NCI-H1694 treated with DMSO at 0.1 percent for 48 hours (cell line): ENCODE results near the gene MMP27.

Source experiments
- DNase-seq: peaks from one replicate; lab custom pipeline; 2025; lab: John Stamatoyannopoulos, UW

Gene MMP27

DNA sequence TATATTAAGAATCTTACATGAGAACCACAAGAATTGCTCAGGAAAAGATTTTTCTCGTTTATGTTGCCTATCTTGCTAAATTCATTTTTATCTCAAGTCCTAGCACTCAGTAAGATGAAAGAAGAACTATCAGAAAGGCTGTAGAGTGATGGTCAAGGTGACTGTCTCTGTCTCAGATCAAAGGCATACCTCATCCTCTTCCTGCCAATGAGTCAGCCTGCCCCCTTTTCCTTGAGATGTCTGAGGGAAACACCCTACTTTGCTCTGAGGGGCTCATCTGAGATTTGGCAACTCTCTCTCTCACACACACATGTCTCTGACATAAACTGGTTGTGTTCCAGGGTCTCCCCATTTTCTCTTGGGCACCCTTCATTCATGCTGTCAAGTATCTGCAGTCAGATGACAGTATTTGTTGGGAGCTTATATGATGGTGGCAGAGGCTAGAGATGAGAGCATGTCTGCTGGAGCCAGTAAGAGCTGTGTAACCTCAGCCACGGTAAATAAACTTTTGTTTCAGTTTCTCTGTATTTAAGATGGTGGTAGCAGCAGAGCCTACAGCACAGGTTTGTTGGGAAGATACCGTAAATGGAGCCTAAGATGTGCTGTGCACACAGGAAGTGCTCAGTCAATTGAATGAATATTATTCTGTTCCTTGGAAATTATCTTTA, 1.6 kb downstream of the MMP27 start:
- no peak for DNase-seq

DNA sequence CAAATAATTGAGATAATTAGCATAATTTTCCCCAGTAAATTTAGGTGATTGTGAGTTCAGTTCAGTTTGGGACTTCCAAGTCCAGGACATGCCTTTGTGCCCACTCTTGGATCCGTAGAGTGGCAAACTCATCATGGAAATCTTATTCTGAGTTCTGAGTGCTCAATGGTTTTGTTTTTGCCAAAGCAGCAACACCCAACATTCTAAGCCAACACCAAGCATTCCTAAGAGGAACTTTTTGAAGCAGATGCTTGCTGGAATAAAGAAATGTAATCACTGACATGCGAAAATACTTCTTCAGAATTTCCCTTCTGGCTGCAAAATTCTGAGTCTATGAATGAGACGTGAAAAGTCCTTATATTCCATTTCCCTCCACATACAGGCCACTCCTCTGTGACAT, 10.4 kb downstream of the MMP27 start:
- no peak for DNase-seq

DNA sequence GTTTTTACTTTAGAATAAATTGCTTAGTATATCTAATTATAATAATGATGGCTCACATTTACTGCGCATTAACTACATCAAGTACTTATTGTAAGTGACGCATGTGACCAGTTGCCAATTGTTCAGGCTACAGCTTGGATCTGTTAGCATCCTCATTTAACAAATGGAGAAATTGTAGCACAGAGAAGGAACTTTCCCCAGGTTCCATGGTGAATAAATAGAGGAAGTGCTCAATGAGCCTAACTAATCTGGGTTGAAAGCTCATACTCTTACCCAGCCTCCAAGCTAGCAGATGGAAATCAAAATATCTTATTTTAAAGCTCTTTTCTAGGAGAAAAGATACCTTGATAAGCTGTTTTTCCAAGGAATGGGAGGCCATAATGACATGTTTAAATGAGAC, 19.8 kb downstream of the MMP27 start:
- DNase-seq: no peak

DNA sequence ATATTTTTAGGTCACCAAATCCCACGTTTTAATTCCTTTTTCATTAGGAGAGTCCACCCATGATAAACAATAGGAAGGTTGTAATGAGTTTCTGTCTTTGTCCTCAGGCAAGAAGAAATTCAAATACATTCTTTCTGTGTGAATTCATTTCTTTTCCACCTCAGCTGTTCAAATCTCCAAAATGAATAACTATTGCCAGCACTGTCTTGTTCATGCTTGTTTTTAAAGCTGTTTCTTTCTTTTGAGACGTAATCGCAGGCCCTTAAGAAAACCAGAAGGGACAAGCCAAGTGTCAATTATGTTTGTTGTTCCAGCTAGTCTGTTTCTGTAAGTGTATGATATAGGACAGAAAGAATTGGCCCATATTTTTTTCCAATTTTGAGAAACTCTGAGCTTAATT, 20.2 kb downstream of the MMP27 start:
- no peak for DNase-seq

DNA sequence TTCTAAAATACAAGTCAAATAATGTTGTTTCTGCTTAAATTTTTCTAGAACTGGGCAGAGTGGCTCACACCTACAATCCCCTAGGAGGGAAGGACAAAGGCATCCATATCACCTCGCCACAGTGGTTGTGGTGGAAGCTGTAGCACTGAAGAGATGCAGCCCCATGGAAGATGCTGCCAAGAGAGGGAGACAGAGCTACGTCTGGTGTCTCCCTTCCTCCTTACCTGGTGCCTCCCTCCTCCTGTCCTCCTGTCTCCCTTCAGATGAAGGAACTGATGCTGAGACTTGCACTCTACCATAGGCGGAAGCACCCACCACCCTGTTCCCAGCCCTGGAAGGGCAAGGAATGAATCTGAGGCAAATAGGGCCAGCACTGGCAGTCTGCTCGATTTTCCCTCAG, 22.3 kb downstream of the MMP27 start:
- DNase-seq: no peak

DNA sequence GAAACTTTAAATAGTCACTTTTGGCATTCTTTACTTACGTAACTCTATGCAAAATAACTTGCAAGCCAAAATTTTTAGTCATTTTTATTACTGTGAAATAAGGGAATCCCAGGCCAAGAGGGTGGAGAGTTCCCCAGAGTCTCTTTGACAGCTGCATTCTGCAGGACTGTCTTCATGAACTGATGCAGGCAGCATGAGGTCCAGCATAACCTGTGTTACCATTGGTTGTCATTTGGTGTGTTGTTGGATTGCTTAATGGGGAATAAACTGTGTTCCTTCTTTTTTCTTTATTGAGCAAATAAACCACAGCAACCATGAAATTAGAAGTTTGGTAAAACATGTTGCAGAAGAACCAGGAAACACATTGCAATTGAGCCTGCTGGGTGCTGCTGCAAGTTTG, 24.6 kb downstream of the MMP27 start:
- DNase-seq: no peak

DNA sequence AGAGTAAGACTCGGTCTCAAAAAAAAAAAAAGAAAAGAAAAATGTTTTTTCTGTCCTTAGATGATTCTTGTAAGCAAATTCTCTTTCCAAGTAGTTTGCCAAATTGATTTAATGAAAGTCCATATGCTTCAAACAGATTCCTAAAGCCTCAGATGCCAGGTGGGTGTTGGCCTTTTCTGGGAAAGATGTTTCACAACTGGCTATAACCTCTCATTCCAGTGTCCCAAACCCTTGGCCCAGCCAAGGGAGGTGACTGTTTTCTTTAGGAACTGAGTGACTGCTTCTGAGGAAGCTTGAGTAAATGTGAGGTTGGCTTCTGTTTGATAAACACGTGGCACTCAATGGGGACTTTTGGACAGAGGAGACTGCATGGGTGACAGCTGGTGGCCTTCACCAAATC, 27.5 kb downstream of the MMP27 start:
- no peak for DNase-seq

DNA sequence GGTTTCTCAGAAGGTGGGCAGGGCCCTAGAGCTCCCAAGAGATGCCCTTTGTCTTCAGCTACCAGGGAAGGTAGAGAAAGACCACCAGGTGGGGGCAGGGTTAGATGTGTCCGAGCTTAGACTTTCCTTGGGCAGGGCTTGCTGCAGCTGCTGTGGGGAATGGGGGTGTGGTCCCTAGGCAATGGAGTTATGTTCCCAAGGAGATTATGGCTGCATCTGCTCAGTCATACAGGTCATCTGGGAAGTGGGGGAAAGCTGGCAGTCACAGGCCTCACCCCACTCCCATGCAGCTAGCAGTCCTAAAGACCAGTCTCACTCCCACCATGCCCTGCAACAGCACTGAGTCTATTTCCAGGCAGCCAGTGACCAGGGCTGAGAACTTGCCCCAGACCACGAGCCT, 29.5 kb downstream of the MMP27 start:
- DNase-seq: no peak

DNA sequence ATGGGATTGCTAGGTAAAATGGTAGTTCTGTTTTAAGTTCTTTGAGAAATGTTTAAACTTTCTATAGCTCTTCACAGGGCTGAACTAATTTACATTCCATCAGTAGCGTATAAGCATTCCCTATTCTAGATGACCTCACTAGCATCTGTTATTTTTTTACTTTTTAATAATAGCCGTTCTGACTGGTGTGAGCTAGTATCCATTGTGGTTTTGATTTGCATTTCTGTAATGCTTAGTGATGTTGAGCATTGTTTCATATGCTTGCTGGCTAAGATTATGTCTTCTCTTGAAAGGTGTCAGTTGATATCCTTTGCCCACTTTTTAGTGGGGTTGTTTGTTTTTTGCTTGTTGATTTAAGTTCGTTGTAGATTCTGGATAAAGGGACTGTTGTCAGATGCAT, 35.9 kb downstream of the MMP27 start:
- no peak for DNase-seq

DNA sequence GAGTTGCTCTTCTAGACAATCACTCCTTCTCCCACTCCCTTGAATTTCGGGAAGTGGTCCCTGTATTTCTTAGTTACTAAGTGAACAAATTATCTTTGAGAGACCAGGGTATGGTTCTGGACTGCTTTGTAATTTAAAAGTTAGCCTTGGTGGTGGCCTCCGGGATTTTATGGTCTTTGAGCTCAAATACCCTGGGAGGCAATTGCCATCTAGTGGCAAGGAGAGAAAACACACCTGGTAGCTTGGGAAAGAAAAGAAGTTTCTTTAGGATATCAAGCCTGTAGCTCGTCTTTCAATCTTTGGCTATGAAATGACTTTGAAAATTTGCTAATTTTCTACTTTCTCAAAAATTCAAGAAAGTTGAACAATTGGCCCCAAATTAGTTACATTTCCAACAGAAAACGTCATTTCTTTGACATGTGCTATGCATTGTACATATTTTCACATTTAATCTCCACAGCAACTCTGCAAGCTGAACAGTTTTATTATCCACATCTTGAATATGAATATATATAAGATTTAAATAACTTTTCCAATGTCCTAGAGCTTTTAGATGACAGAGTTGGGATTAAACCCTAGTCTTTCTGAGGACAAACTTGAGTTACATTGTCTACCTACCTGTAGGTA, 39.1 kb downstream of the MMP27 start:
- DNase-seq: no peak

DNA sequence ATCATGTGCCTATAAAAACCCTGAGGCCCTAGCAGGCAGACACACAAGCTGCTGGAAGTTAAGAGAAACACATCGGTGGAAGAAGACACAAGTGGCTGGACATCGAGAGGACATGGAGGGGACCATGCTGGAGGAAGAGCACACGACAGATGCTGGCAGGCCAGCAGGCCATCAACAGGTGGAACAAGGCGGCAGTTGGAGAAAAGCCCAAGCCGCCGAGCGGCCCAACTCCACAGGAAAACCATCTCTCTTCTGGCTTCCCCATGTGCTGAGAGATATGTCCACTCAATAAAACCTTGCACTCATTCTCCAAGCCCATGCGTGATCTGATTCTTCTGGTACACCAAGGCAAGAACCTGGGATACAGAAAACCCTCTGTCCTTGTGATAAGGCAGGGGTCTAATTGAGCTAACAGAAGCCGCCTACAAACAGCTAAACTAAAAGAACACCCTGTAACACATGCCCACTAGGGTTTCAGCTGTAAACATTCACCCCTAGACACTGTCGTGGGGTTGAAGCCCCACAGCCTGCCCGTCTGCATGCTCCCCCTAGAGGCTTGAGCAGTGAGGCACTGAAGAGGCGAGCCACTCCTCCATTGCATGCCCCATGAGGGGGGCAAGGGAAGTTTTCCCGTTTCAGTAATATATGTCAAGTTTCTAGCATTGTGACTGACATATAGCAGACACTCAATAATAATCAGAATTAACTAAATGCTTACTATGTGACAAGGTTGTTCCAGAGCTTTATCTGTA, 41.4 kb downstream of the MMP27 start:
- no peak for DNase-seq

DNA sequence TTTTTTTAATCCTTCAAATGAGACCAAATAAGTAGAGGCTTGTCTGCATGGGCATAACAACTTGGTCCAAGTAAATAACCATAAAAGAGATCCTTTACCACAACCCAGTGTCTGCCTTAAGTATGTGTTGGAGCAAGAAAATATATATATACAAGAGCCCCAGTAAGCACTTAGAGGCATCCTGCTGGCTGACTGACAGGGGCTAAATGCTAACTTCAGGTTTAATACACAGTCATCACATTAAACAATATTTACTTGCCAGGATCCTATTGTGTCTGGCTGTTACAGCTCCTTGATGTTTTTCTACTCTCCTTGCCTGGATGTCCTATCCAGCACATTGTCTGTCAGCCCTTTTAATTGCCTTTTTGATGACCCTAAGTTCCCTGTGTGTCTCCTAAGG, 43.0 kb downstream of the MMP27 start:
- DNase-seq: no peak

DNA sequence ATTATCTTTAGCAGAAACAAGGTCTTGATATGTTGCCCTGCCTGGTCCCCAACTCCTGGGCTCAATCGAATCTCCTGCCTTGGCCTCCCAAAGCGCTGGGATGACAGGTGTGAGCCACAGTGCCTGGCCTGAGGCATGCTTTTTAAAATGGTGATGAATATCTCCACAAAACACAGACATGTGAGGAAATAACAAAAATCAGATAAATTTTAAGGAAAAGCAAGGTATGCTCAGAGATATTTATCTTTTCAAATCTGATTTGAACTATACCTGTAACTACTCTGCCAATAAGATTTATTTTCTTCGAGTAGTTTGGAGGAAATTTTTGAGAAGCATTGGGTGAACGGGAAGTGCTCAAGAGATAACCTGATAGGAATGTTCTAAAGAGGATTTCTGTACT, 44.5 kb downstream of the MMP27 start:
- no peak for DNase-seq

DNA sequence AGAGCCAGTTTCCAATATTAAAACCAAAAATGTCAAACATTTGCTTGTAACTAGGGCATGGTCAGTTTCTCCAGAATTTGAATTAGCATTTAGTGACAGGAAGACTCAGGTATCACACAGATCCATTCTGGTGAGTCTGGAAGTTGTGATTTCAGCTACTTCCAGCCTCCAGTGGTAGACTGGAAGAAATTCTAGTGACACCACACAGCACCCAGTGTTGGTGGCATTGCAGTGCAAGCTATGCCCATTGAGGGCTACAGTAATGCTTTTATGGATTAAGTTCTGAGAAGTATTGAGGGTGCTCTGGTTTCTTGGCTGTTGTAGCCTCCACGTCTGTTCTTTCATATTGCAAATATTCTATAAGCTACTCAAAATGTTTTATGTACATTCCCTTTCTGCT, 49.0 kb downstream of the MMP27 start:
- no peak for DNase-seq

DNA sequence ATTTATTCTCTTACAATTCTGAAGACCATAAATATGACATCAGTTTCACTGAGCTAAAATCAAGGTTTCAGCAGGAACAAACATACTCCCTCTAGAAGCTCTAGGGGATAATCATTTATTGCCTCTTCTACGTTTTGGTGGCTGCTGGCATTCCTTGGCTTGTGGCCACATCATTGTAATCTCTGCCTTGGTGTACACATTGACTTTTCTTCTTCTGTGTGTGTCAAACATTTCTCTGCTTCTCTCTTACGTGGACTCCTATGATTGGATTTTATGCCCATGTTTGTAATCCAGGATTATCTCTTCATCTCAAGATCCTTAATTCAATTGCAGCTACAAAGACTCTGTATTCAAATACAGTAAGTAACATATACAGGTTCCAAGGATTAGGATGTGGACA, 50.0 kb downstream of the MMP27 start:
- no peak for DNase-seq

DNA sequence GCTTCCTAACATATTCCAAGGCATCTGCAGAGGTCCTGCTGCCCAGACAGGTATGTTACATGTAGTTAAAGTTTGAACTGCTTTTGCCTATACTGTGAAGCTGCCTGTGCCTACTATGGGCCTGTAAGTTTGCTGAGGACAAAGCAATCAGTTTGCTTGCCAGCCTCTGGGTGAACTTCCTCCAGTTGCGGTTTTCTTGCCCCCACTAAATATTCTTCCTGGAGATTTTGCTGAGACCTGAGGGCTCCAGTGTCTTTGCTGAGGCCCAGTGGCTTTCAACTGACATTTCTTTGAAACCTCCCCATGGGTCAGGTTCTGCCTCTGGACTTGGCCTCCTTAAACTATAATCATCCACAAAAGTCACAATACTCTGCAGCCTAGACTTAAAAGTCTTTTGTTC, 50.8 kb downstream of the MMP27 start:
- DNase-seq: no peak

DNA sequence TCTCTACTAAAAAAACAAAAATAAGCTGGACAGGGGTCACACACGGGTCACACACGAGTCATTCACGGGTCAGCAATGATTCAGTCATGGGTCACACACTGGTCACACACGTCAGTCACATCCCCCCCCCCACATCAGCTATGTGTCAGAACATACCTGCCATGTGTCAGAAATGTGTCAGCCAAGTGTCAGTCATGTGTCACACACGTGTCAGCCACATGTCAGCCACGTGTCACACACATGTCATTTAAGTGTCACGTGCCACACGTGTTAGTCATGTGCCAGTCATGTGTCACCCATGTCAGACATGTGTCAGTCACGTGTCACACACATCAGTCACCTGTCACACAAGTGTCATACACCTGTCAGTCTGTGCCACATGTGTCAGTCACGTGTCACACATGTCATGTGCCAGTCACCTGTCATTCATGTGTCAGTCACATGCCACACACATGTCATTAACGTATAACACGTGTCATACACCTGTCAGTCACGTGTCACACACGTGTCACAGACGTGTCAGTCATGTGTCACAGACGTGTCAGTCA, 51.8 kb downstream of the MMP27 start:
- no peak for DNase-seq

DNA sequence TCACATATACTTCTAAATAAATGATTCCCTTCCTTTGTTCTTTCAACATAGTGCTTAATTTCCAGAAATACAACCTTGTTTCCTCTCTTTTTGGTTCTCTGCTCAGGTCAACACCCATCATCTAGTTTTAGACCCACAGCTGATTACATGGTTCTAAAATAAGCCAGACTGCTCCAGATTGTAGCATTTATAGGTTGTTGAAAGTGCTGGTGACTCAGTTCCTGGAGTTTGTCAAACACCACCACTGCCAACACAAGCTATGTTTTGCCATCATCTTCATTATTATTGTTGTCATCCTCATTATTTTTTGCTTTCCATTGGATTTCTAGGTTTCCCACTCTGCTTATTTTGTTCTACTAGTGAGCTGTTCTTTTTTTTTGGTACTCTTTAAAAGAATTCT, 58.1 kb downstream of the MMP27 start:
- no peak for DNase-seq

DNA sequence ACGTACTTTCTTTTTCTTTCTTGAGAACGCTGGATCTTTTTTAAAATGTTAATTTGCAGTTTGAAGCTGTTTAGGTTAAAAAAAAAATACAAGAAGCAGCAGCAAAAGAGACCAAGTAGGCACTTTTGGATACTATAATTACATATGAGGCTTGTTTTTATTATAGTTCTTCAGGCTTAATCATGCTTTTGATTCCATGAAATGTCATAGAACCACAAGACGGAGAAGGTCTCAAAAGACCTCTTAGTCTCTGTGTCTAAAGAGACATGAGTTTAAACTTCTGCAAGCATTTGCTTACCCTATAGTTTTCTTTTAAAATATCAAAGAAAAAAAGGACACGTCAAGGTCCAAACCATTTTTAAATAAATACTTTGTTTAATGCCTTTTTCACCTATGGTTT, 61.6 kb downstream of the MMP27 start:
- no peak for DNase-seq
